Activated CD8-positive, alpha-beta memory T cell treated with anti-CD3 and anti-CD28 coated beads for 4 hours (primary cell): Measurements from ENCODE around the gene RUFY3.

Experiments used
- DNase-seq, 2 donors: peaks; one replicate each; pipeline ENCODE4 v3.0.0-alpha.2; 2020; ENCODE audit warnings: low read depth in 2 of 2

Gene RUFY3

DNA sequence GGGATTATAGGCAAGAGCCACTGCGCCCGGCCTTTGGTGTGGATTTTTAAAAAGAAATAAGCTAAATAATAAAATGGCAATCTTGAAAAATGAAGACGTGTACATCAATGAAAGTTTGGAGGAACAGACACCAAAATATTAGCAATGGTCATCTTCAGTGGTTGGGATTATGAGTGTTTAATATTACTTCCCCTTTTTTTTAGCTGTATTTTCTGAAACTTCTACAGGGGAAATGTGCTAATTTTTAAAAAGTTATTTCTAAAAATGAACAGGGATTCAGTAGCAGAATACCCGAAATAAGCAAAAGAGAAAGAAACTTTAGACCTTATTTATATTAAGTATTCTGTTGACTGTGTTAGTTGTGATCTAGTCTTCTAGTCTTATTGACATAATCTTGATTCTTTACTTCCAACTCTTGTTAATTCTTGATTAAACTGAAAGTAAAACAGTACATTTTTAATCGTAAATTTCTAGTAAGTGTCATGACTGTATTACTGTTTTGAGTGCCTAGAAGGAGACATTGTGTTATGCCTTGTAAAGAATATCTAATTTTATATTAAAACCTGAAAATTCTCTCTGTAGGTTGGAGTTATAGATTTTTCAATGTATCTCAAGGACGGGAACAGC is 51.3 kb downstream of the RUFY3 start:
- DNase-seq, result no peak

- DNase-seq, result no peak
Observed at GRCh38 chr4:70778888-70779422, 57.2 kb downstream of the RUFY3 start.

DNA sequence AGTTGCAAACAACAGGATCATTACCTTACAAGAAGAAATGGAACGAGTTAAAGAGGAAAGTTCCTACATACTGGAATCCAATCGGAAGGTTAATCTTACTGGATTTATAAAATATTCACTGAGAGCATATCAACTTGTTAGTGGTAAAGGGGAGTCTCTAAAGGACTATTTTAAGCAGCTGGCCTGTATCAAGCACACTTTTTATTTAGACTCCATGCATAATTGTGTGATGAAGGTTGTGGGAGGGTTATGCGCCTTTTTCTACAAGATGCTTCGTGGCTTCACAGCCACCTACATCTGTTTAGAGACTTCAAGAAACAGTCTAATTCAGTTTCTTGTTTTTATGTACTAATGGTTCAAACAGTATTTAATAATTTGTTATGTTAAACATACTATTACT is 61.3 kb downstream of the RUFY3 start:
- no peak for DNase-seq

DNA sequence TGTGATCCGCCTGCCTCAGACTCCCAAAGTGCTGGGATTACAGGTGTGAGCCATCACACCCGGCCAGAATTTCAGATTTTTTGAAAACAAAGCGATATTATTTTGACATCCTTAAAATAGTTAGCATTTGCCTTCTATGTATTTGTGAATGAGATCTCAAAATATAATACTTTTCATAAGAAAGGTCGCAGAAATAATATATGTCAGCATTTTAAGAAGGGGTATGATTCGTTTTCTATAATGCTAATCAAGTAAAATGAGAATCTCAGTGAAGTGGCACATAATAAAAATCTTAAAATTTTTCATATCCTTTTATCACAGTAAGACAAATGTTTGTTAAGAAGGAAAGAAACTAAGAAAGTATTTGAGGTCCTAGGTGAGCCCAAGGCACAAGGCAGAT is 65.7 kb downstream of the RUFY3 start:
- DNase-seq, result no peak

GRCh38 chr4:70788733-70789132 is 67.0 kb downstream of the RUFY3 start:
- no peak for DNase-seq

DNA sequence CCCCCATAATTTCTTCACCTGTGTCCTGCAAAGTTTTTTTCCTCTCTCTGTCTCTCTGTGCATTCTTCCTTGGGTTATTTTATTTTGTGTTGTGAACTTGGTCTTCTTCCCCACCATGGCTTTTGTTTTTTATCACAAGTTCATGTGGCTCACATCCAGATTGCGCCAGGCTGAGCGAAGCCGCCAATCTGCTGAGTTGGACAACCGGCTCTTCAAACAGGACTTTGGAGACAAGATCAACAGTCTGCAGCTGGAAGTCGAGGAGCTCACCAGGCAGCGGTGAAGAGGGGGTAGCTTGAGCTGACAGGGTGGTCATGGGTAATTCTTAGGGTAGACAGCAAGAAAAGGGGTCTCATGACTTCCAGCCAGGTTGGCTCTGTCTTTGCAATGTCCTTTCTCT is 71.9 kb downstream of the RUFY3 start:
- no peak for DNase-seq

GRCh38 chr4:70801265-70801809 is 79.6 kb downstream of the RUFY3 start:
- DNase-seq, result no peak

GRCh38 chr4:70802928-70803580 is 81.3 kb downstream of the RUFY3 start:
- DNase-seq, result no peak

- DNase-seq, result no peak
Observed at GRCh38 chr4:70808151-70808550, 86.4 kb downstream of the RUFY3 start.

- DNase-seq, result no peak
Observed at GRCh38 chr4:70815370-70815769, 93.6 kb downstream of the RUFY3 start.

- no peak for DNase-seq
Observed at GRCh38 chr4:70816894-70817293, 95.1 kb downstream of the RUFY3 start.

- DNase-seq, result no peak
Observed at GRCh38 chr4:70818173-70818855, 96.5 kb downstream of the RUFY3 start.

DNA sequence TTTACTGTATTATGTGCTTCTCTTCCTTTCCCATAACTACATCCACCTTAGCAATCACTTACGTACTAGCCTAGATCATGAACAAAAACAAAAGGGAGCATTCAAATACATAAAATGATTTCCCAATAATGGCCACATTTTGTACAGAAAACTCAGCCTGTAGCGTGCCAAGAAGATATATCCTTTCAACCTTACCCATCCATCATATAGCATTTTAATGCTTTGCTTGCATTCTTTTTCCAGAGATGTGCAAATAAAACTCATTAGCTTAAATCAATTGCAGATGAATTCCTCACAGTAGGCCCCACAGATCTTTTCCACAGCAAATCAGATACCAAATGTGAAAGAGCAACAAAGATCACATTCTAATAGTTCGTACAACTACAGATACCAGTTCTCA is 97.2 kb downstream of the RUFY3 start:
- no peak for DNase-seq

GRCh38 chr4:70829015-70829414 is 107.3 kb downstream of the RUFY3 start:
- no peak for DNase-seq

GRCh38 chr4:70829492-70829891 is 107.7 kb downstream of the RUFY3 start:
- no peak for DNase-seq

DNA sequence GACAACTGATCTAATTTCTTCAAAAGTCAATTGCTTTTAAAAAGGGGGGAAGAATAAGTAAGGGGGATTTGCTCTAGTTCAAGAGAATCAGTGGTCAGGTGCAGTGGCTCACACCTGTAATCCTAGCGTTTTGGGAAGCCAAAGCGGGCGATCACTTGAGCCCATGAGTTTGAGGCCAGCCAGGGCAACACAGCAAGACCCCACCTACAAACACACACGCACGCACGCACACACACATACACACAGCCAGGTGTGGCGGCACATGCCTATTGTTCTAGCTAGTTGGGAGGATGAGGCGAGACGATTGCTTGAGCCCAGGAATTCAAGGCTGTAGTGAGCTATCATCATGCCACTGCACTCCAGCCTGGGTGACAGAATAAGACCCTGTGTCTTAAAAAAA is 108.3 kb downstream of the RUFY3 start:
- DNase-seq, result no peak

DNA sequence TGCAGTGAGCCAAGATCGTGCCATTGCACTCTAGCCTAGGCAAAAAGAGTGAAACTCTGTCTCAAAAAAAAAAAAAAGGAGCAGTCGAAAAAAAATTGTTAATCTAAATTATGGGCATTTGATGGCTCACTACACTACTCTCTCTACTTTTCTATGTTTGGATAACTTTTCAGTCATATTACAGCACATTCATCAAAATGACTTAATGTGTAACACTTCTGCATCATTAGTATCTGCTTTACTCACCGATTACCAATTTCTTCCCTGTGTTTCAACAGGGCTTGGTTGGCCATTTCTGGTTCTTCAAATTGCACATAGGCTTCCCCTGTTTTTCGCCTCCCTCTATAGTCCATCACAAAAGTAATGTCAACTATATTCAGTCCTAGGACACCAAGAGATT is 109.5 kb downstream of the RUFY3 start:
- no peak for DNase-seq

DNA sequence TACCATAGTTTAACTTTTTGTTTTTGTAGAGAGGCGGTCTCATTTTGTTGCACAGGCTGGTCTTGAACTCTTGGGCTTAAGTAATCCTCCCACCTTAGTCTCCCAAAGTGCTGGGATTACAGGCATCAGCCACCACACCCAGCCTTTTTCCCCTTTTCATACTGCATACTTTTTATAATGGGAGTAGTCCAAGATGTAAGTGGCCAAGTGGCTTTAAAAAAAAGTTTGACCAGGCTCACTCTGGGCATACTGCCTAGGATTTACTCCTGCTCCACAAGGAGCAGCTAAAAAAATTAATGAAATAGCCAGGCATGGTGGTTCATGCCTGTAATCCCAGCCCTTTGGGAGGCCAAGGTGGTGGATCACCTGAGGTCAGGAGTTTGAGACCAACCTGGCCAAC is 111.9 kb downstream of the RUFY3 start:
- DNase-seq, result no peak

- no peak for DNase-seq
Observed at GRCh38 chr4:70836081-70836480, 114.3 kb downstream of the RUFY3 start.

DNA sequence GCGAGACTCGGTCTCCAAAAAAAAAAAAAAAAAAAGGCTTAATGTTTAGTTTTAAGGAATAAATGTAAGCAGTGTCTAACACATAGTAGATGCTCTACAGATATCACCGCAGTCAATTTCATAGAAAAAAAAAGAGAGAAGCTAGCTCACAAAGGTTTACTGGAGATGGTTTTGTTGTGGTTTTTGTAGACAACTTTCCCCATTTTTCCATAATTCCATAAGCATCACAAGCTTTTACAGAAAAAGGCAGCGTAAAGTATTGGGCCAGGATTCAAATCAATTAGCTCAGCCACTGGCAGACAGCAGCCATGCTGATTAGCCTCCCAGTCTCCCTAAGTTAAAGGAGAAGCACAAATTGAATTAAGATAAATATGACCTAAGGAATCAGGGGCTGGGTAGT is 116.4 kb downstream of the RUFY3 start:
- DNase-seq, result no peak

GRCh38 chr4:70838666-70839588 is 117.2 kb downstream of the RUFY3 start:
- DNase-seq, result peak; percentile 33 to 46
